Suprapubic skin (tissue), 3 donors: ENCODE measurements around the gene SLC22A23.

Experiments
- CTCF ChIP-seq, 2 donors: fragments of 200-600 bp in 1 of 2; fragments of 450-650 bp in 1 of 2; sonication (generic) in 1 of 2; IDR thresholded peaks; one replicate each; pipeline ENCODE4 v1.5.1; 2016 to 2019; ENCODE audit warnings: antibody characterized with exemption in 2 of 2, mild to moderate bottlenecking in 1 of 2, moderate library complexity in 1 of 2
- POLR2AphosphoS5 ChIP-seq, 3 donors: sonication (generic); formaldehyde crosslinking; IDR thresholded peaks; one replicate each; pipeline ENCODE4 v1.6.1; 2017; ENCODE audit warnings: antibody characterized with exemption in 3 of 3

- TF ChIP-seq CTCF (IDR thresholded peaks at IDR 0.05), result no peak
- no peak for TF ChIP-seq POLR2AphosphoS5 (IDR thresholded peaks at IDR 0.05)
Measured at GRCh38 chr6:3294921-3295871, 161.7 kb downstream of the SLC22A23 start.
